Activated T-cell treated with anti-CD3 and anti-CD28 coated beads for 1 hour (primary cell): ENCODE results near the gene PPIB.

Source experiments
- DNase-seq: peaks from one replicate; pipeline ENCODE4 v3.0.0-alpha.2; 2020; ENCODE audit warnings: low read depth

PPIB gene

GRCh38 chr15:64158363-64159134 lies 4.3 kb downstream of the PPIB start:
- no peak for DNase-seq

GRCh38 chr15:64157599-64158125 lies 5.2 kb downstream of the PPIB start:
- no peak for DNase-seq

GRCh38 chr15:64156652-64157331 lies 6.0 kb downstream of the PPIB start:
- no peak for DNase-seq

GRCh38 chr15:64155802-64156651 lies 6.8 kb downstream of the PPIB start:
- DNase-seq, result no peak

- peak; percentile 93 for DNase-seq
Measured at GRCh38 chr15:64153480-64154367, 9.1 kb downstream of the PPIB start.

- DNase-seq, result no peak
Measured at GRCh38 chr15:64152507-64153387, 10.1 kb downstream of the PPIB start.

- DNase-seq, result no peak
Measured at GRCh38 chr15:64151727-64152506, 10.9 kb downstream of the PPIB start, which contains the start of gene SNX22. Gene SNX22 (plus strand): TSS chr15:64151731. CDS start chr15:64151776, 45 bp downstream.

GRCh38 chr15:64149893-64150578 lies 12.8 kb downstream of the PPIB start:
- DNase-seq, result no peak

GRCh38 chr15:64149424-64149823 lies 13.4 kb downstream of the PPIB start:
- no peak for DNase-seq

GRCh38 chr15:64148581-64148980 lies 14.2 kb downstream of the PPIB start:
- DNase-seq, result no peak

- no peak for DNase-seq
Measured at GRCh38 chr15:64148168-64148567, 14.7 kb downstream of the PPIB start.

- DNase-seq, result no peak
Measured at GRCh38 chr15:64146885-64147681, 15.7 kb downstream of the PPIB start.

- DNase-seq, result no peak
Measured at GRCh38 chr15:64146520-64146884, 16.3 kb downstream of the PPIB start.

- no peak for DNase-seq
Measured at GRCh38 chr15:64146041-64146440, 16.8 kb downstream of the PPIB start.

GRCh38 chr15:64144565-64145281 lies 18.1 kb downstream of the PPIB start:
- no peak for DNase-seq

- DNase-seq, result no peak
Measured at GRCh38 chr15:64144192-64144564, 18.6 kb downstream of the PPIB start.

GRCh38 chr15:64143276-64143675 lies 19.5 kb downstream of the PPIB start:
- DNase-seq, result no peak
